ENCODE data around the gene CDA. TPM values are rescaled to one million over a fixed set of nuclear protein-coding genes. Genes with fewer than 3 reads are reported as not detected.

Gene CDA
- total RNA-seq, 1 donor from 2014 or later = 6.0 TPM

DNA sequence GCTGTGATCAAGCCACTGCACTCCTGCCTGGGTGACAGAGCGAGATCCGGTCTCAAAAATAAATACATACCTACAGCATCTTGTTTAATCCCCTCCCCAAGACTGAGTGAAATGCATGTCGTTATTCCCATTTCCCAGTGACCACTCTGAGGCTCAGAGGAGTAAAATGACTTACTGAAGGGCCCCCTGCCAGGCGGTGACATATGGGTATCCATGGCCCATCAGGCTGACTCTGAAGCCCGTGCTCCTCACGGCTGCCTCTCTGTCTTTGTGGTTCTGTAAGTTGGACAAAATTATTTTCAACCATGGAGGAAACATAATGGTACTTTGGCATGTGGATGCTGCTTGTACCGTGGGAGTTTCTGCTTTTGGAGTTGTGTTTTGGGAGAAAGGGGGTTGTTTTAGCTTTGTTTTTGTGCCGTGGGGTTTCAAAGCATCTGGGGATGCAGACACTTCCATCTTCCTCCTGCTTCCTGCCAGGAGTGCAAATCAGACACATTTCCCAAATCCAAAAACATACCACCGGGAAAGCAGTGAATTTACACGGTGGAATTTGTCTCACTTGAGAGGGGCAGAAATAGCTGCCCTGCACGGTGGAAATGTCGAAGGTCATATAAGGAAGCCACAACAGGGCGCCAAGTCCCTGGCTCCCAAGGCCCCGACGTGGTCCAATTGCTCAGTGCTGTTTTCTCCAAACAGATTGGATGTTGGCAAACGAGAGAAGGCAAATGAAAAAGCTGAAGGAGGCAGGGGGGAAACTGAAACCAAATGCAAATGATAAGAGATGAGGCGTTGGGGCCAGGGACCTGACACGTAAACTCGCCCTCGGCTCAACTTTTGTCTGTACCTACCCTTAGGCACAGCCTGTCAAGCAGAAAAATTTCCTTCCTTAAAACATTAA lies 27.3 kb downstream of the CDA start:
- no peak for DNase-seq (ENCODE audit: low read depth)
- no peak overlapping the region for H3K4me3 ChIP-seq (ENCODE audit: low read depth, low read length)
- TF ChIP-seq CTCF (conservative IDR thresholded peaks at IDR 0.05; ENCODE audit: low read depth, low read length) = no peak

GRCh38 chr1:20616847-20617487 lies 28.1 kb downstream of the CDA start:
- no peak overlapping the region for H3K4me3 ChIP-seq (ENCODE audit: low read depth, low read length)
- TF ChIP-seq CTCF (conservative IDR thresholded peaks at IDR 0.05; ENCODE audit: low read depth, low read length) = no peak

DNA sequence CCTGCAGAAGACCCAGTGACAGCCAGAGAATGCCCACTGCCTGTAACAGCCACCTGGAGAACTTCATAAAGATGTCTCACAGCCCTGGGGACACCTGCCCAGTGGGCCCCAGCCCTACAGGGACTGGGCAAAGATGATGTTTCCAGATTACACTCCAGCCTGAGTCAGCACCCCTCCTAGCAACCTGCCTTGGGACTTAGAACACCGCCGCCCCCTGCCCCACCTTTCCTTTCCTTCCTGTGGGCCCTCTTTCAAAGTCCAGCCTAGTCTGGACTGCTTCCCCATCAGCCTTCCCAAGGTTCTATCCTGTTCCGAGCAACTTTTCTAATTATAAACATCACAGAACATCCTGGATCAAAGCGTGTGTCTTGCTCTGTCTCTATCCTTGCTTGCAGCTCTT lies 29.7 kb downstream of the CDA start:
- no peak for TF ChIP-seq CTCF (conservative IDR thresholded peaks at IDR 0.05; ENCODE audit: low read depth, low read length)
- no peak overlapping the region for H3K4me3 ChIP-seq (ENCODE audit: low read depth, low read length)
- no peak for DNase-seq (ENCODE audit: low read depth)

More at GRCh38 chr1:20616847-20617487, 28.1 kb downstream of the CDA start:
- DNase-seq (ENCODE audit: low read depth) = no peak

- TF ChIP-seq CTCF (conservative IDR thresholded peaks at IDR 0.05; ENCODE audit: low read depth, low read length) = no peak
- DNase-seq (ENCODE audit: low read depth) = no peak
- H3K4me3 ChIP-seq (ENCODE audit: low read depth, low read length) = no peak overlapping the region
Observed at GRCh38 chr1:20619999-20620398, 31.1 kb downstream of the CDA start.

GRCh38 chr1:20621012-20621411 lies 32.1 kb downstream of the CDA start:
- no peak overlapping the region for H3K4me3 ChIP-seq (ENCODE audit: low read depth, low read length)
- DNase-seq (ENCODE audit: low read depth) = no peak
- no peak for TF ChIP-seq CTCF (conservative IDR thresholded peaks at IDR 0.05; ENCODE audit: low read depth, low read length)

GRCh38 chr1:20624709-20625108 lies 35.8 kb downstream of the CDA start:
- DNase-seq (ENCODE audit: low read depth) = no peak
- TF ChIP-seq CTCF (conservative IDR thresholded peaks at IDR 0.05; ENCODE audit: low read depth, low read length) = no peak
- H3K4me3 ChIP-seq (ENCODE audit: low read depth, low read length) = no peak overlapping the region
